HG03064 (cell line): Measurements from ENCODE around the gene SLC29A1.

Experiments
- ATAC-seq: cut with Tn5 transposase; IDR thresholded peaks from one replicate; pipeline ENCODE4 v1.9.1; 2021; ENCODE audit warnings: low read depth; ENCODE audit not compliant: unreplicated experiment

The SLC29A1 gene

DNA sequence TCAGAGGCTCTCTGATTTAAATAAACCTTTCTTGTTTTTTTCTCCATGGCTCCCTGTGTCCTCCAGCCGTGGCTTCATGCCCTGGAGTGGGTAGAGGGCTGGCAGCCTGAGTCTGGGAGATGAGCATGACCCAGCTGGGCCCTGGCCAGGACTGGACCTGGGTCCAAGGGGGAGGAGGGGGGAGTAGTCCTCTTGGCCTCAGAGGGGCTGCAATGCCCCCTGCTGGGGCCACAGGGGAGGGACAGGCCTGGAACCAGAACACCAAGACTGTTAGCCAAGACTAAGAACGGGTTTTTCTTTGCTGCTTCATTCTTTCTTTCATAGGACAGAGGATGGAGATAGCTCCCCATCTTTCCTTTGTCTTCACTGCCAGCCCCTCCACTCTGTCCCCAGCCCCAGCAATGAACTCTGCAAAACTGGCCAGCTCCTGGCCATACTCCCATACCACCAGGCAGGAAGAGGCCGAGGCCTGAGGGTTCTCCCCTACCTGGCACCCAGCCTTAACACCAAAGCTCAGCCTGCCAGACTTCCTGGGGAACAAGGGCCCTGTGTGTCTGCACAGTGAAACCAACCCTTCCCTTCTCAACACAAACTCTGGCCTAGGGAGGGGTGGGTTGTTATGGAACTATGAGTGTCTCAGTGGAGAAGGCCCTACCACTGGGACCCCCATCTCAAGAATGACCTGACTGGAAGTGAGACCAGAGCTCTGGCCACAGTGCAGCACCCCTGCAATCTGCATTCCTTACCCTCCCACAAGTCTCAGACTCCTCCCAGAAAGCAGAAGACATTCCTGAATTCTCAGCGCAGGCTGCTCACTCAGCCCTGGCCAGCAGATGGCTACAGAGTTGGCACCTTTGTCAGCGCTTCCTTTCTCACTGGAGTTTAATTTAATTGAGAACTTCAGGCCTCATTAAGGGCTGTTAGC lies 11.0 kb downstream of the SLC29A1 start:
- ATAC-seq = no peak

DNA sequence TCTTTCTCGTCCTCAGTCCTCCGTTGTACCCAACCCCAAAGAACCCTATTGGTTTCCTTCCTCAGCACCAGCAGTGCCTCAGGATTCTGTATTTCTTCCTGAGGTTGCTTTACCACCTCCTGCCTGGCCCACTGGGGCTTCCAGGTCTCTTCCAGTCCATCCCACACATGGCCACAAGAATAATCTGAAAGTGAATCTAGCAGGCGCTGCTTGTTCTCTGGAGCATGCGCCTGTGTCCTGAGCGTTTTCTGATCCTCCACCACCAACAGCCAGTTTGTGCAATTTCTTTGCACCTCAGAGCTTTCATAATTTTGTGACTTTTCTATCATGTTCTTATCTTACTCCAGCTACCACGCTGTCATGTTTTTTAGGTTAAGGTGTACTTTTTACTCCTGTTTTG lies 11.9 kb downstream of the SLC29A1 start:
- ATAC-seq = no peak

GRCh38 chr6:44235891-44236516 lies 12.6 kb downstream of the SLC29A1 start:
- ATAC-seq = no peak

GRCh38 chr6:44237021-44237812 lies 13.8 kb downstream of the SLC29A1 start:
- ATAC-seq = no peak

DNA sequence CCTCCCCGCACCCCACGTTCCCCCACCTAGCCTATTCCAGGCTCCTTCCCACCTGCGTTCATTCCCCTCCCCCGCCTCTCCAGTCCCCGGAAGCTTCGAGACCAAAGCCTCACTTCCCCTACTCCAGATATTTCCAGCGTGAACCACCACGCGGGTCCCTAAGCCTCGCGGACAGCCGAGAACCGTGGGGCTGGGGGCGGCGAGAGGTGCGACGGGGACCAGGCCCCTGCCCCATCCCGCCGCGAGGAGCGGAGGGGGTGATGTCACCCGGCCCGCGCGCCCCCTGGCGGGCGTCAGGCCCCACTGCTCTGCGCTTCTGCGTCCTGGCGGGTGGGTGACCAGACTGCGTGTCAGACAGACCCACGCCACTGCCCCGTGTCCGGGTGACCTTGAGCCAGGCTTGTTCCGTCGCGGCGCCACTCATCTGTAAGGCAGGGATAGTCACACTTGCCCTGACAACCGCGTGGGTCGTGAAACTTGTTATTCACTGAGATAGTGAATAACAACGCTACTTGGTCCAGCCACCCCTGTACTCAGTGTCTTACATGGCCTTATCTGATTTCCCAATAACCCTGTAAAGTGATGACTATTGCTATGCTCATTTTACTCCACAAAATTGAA lies 14.5 kb downstream of the SLC29A1 start:
- no peak for ATAC-seq

- no peak for ATAC-seq
Observed at GRCh38 chr6:44238687-44239350, 15.4 kb downstream of the SLC29A1 start.

- no peak for ATAC-seq
Observed at GRCh38 chr6:44243345-44243744, 19.9 kb downstream of the SLC29A1 start.

- ATAC-seq = no peak
Observed at GRCh38 chr6:44245391-44245911, 22.1 kb downstream of the SLC29A1 start.

DNA sequence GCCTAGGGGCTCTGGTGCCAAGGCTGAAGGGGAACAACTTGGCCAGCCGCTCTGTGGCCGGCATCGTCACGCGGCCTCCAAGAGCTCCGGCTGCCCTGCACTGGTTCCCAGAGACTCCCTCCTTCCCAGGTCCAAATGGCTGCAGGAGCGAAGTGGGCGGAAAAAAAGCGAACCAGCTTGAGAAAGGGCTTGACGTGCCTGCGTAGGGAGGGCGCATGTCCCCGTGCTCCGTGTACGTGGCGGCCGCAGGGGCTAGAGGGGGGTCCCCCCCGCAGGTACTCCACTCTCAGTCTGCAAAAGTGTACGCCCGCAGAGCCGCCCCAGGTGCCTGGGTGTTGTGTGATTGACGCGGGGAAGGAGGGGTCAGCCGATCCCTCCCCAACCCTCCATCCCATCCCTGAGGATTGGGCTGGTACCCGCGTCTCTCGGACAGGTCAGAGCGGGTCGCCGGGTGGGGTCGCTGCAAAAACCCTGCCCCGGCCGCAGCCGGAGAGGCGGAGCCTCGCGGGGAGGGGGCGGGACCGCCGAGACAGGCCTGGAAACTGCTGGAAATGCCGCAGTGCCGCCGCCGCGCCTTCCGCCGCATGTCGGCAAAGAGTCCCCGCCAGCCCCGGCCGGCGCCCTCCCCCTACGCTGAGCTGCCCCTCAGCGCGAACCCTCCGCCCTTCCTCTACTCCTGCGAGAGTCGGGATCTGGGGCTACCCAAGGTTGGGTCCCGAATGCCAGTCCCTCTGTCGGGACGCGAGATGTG lies 22.7 kb downstream of the SLC29A1 start:
- peak; percentile 38 for ATAC-seq

GRCh38 chr6:44246663-44247337 lies 23.4 kb downstream of the SLC29A1 start, which contains the start of gene HSP90AB1:
HSP90AB1 (plus strand) TSS chr6:44247101; CDS start chr6:44248630, 1,529 bp downstream.
- peak; percentile 50 for ATAC-seq

DNA sequence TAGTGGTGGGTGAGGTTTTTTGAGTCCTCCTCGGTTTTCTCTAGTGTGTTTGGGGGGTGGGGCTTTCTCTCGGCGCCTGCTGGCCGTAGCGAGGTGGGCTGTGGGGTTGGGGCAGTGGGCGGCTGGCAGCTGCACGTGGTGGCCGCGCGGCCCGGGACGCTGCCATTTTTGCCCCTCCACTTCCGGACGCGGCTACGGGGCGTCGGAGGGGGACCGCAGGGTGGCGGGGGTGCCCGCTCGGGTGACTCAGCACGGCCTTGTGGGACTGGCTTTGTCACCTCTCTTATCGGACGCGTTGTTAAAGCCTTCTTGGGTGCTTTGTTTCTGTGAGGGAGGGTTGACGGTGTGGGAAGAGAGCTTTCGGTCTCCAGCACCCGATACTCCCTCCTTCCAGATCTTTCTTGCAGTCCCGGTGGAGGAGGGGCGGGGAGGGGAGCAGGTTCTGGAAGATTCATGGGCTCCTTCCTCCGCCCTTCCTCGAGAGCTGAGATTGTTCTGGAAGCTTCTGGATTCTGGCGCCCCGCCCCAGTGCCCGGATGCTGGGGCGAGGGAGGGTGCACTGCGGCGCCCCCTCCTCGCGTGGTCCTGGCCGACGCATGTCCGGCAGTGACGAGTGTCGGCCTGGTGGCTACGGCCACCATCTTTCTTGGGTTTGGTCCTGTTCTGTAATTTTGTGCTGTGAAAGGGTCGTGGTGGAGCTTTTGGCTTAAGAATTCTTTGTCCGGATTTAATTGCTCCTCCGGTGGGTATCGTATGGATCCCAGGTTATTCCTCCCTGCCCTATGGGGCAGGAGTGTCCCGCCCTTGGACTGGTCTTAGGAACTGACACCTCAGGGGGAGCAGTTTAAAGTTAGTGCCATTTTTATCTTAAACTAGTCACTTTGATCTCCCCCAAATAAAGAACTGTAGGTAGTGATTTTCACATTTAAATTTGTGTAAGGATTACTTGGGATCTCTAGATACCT lies 24.2 kb downstream of the SLC29A1 start:
- ATAC-seq = peak; percentile 40

DNA sequence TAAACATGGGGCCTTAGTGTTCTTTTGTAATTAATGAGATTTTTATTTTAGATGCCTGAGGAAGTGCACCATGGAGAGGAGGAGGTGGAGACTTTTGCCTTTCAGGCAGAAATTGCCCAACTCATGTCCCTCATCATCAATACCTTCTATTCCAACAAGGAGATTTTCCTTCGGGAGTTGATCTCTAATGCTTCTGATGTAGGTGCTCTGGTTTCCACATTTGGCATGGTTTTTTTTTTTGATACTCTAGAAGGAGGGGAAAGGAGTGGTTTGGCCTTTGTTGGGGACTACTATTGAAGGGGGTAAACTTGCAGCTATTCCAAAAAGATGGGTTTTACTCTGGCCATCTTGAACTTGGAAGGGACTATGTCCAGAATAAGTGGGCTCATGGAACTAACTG lies 25.2 kb downstream of the SLC29A1 start:
- no peak for ATAC-seq

DNA sequence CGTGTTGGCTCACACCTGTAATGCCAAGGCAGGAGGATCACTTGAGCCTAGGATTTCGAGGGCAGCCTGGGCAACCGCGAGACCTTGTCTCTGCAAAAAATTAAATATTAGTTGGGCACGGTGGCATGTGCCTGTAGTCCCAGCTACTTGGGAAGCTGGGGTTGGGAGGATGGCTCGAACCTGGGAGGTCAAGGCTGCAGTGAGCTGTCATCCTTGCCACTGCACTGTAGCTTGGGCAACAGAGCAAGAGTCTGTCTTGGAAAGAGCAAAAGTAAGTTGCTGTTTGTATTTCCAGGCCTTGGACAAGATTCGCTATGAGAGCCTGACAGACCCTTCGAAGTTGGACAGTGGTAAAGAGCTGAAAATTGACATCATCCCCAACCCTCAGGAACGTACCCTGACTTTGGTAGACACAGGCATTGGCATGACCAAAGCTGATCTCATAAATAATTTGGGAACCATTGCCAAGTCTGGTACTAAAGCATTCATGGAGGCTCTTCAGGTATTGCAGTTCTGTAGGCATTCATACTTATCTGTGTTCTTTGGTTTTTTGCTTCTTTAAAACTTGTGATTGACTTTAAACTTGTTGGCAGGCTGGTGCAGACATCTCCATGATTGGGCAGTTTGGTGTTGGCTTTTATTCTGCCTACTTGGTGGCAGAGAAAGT lies 25.8 kb downstream of the SLC29A1 start:
- no peak for ATAC-seq

DNA sequence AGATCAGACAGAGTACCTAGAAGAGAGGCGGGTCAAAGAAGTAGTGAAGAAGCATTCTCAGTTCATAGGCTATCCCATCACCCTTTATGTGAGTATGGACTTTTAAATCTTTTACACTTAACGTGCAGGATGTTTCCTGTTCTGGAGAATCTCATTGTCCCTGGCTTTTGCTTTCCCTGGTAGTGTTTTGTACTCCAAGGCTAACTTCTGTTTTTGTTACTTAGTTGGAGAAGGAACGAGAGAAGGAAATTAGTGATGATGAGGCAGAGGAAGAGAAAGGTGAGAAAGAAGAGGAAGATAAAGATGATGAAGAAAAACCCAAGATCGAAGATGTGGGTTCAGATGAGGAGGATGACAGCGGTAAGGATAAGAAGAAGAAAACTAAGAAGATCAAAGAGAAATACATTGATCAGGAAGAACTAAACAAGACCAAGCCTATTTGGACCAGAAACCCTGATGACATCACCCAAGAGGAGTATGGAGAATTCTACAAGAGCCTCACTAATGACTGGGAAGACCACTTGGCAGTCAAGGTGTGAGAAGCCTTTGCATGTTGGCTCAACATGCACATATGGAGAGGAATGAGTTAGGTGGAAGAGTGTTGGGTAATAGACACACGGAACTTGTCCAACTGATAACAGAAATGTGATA lies 26.8 kb downstream of the SLC29A1 start:
- no peak for ATAC-seq

- no peak for ATAC-seq
Observed at GRCh38 chr6:44250718-44251123, 27.3 kb downstream of the SLC29A1 start.
